H1 (cell line): ENCODE data around the gene GNLY. TPM values are rescaled to one million over a fixed set of nuclear protein-coding genes. Genes with fewer than 3 reads are reported as not detected.

Source experiments
- CTCF ChIA-PET: fragments of 300-600 bp; sonication (Branson Sonifier 250); formaldehyde crosslinking; loops from one replicate; lab custom pipeline; 2021; ENCODE audit not compliant: partially characterized antibody; lab: Charles Lee
- POLR2A ChIA-PET: fragments of 300-600 bp; sonication (Branson Sonifier 250); formaldehyde crosslinking; loops from one replicate; lab custom pipeline; 2021; ENCODE audit warnings: inconsistent platforms; ENCODE audit not compliant: partially characterized antibody; lab: Charles Lee
- DNase-seq, 2 experiments: peaks; one replicate each; pipeline versions ENCODE4 v3.0.0 to v3.0.0-alpha.2; 2010 to 2022; ENCODE audit warnings: low spot score in 2 of 2, low read depth in 1 of 2, mixed read lengths in 1 of 2
- FAIRE-seq: peaks from 2 replicates; lab custom pipeline; 2011; peaks lifted over from hg19 to GRCh38; lab: Jason Lieb, UNC
- H2AFZ ChIP-seq: 2 replicates; pipeline ENCODE4 v1.8.1; 2012; ENCODE audit warnings: low read length, inconsistent platforms
- H2AK5ac ChIP-seq: 2 replicates; pipeline ENCODE4 v1.6.1; 2013; ENCODE audit warnings: low read depth, low read length
- H2BK120ac ChIP-seq: replicated peaks from 2 replicates; pipeline ENCODE3; 2013; ENCODE audit warnings: low read depth, low read length, inconsistent platforms
- H2BK12ac ChIP-seq: 2 replicates; pipeline ENCODE4 v1.6.1; 2013; ENCODE audit warnings: low read depth, low read length
- H2BK15ac ChIP-seq: 2 replicates; pipeline ENCODE4 v1.6.1; 2013; ENCODE audit warnings: low read length
- H2BK20ac ChIP-seq: 2 replicates; pipeline ENCODE4 v1.6.1; 2013; ENCODE audit warnings: low read length
- H2BK5ac ChIP-seq: 2 replicates; pipeline ENCODE4 v1.6.1; 2013; ENCODE audit warnings: low read depth, low read length
- H3K14ac ChIP-seq: 2 replicates; pipeline ENCODE4 v1.6.1; 2013; ENCODE audit warnings: inconsistent platforms; ENCODE audit not compliant: insufficient read length
- H3K18ac ChIP-seq: 2 replicates; pipeline ENCODE4 v1.6.1; 2013; ENCODE audit warnings: low read length; ENCODE audit errors: extremely low read depth
- H3K23ac ChIP-seq: 2 replicates; pipeline ENCODE4 v1.6.1; 2013; ENCODE audit warnings: inconsistent platforms; ENCODE audit not compliant: insufficient read length
- H3K23me2 ChIP-seq: 2 replicates; pipeline ENCODE4 v1.6.1; 2013; ENCODE audit warnings: low read depth, low read length
- H3K27ac ChIP-seq: 2 replicates; pipeline ENCODE4 v1.6.1; 2011; ENCODE audit warnings: low read depth, low read length, inconsistent platforms
- H3K27me3 ChIP-seq, 4 experiments: replicated peaks in 1 of 4; 1 replicate in 1 of 4; 2 replicates in 3 of 4; pipeline versions ENCODE4 v1.6.1 to v1.8.1; 2011 to 2013; ENCODE audit warnings: low read length in 3 of 4, mild to moderate bottlenecking in 3 of 4, inconsistent platforms in 2 of 4, mixed read lengths in 2 of 4, moderate library complexity in 1 of 4; ENCODE audit not compliant: control insufficient read depth in 3 of 4, insufficient read depth in 3 of 4; ENCODE audit errors: extremely low read depth in 1 of 4
- H3K36me3 ChIP-seq, 4 experiments: 2 replicates each; pipeline versions ENCODE4 v1.6.1 to v1.8.1; 2011 to 2013; ENCODE audit warnings: mild to moderate bottlenecking in 4 of 4, low read length in 3 of 4, moderate library complexity in 2 of 4, control low read depth in 1 of 4, inconsistent platforms in 1 of 4; ENCODE audit not compliant: insufficient read depth in 4 of 4, control insufficient read depth in 2 of 4
- H3K4ac ChIP-seq: replicated peaks from 2 replicates; pipeline ENCODE3; 2013; ENCODE audit warnings: low read length, low read depth, mixed read lengths, inconsistent platforms; ENCODE audit not compliant: insufficient read length
- H3K4me1 ChIP-seq, 4 experiments: replicated peaks in 1 of 4; 1 replicate in 1 of 4; 2 replicates in 3 of 4; pipeline versions ENCODE4 v1.6.1 to v1.8.1; 2011 to 2013; ENCODE audit warnings: low read length in 3 of 4, inconsistent platforms in 2 of 4, mixed read lengths in 1 of 4; ENCODE audit not compliant: insufficient read depth in 4 of 4, control insufficient read depth in 3 of 4
- H3K4me2 ChIP-seq, 2 experiments: 2 replicates each; pipeline versions ENCODE4 v1.6.1 to v1.8.1; 2011 to 2013; ENCODE audit warnings: low read depth in 2 of 2, low read length in 2 of 2, control low read depth in 1 of 2, inconsistent platforms in 1 of 2, mild to moderate bottlenecking in 1 of 2; ENCODE audit not compliant: insufficient read depth in 1 of 2
- H3K4me3 ChIP-seq, 4 experiments: fragments of 200-600, 300-600 bp in 1 of 4; sonication (generic), shearing (Covaris generic), sonication (Bioruptor Twin) in 1 of 4; 2 replicates each; pipeline versions ENCODE4 v1.5.1 to v1.8.1; 2011 to 2016; ENCODE audit warnings: low read length in 4 of 4, low read depth in 3 of 4, control low read depth in 2 of 4, inconsistent platforms in 2 of 4, mild to moderate bottlenecking in 2 of 4, mixed read lengths in 1 of 4, moderate library complexity in 1 of 4; ENCODE audit not compliant: insufficient read depth in 2 of 4; ENCODE audit errors: extremely low read depth in 1 of 4
- H3K56ac ChIP-seq: replicated peaks from 2 replicates; pipeline ENCODE3; 2013; ENCODE audit warnings: low read depth, mild to moderate bottlenecking, mixed read lengths, low read length, inconsistent platforms; ENCODE audit not compliant: insufficient read length
- H3K79me1 ChIP-seq: 2 replicates; pipeline ENCODE4 v1.6.1; 2013; ENCODE audit warnings: low read depth, low read length, control low read depth
- H3K79me2 ChIP-seq, 2 experiments: 2 replicates each; pipeline versions ENCODE4 v1.6.1 to v1.8.1; 2012 to 2013; ENCODE audit warnings: low read length in 2 of 2, mild to moderate bottlenecking in 2 of 2, inconsistent platforms in 1 of 2; ENCODE audit not compliant: insufficient read depth in 2 of 2, control insufficient read depth in 1 of 2
- H3K9ac ChIP-seq, 4 experiments: replicated peaks in 1 of 4; 1 replicate in 1 of 4; 2 replicates in 3 of 4; pipeline versions ENCODE4 v1.6.1 to v1.8.1; 2011 to 2013; ENCODE audit warnings: low read depth in 3 of 4, low read length in 3 of 4, control low read depth in 2 of 4, mild to moderate bottlenecking in 2 of 4, moderate library complexity in 2 of 4, inconsistent platforms in 1 of 4; ENCODE audit errors: extremely low read depth in 1 of 4
- H3K9me3 ChIP-seq, 2 experiments: 2 replicates each; pipeline versions ENCODE4 v1.6.1 to v1.8.1; 2012 to 2013; ENCODE audit warnings: mild to moderate bottlenecking in 2 of 2, moderate library complexity in 2 of 2, control low read depth in 1 of 2, inconsistent platforms in 1 of 2, low read depth in 1 of 2, low read length in 1 of 2, mixed read lengths in 1 of 2; ENCODE audit not compliant: insufficient read depth in 2 of 2
- H4K20me1 ChIP-seq, 2 experiments: replicated peaks in 1 of 2; 2 replicates each; pipeline versions ENCODE3 to v1.8.1; 2011 to 2013; ENCODE audit warnings: inconsistent platforms in 2 of 2, low read length in 2 of 2, mild to moderate bottlenecking in 1 of 2; ENCODE audit not compliant: insufficient read depth in 2 of 2, control insufficient read depth in 1 of 2
- H4K5ac ChIP-seq: 2 replicates; pipeline ENCODE4 v1.6.1; 2013; ENCODE audit warnings: low read length, low read depth, mixed read lengths, inconsistent platforms; ENCODE audit not compliant: insufficient read length
- H4K8ac ChIP-seq: 2 replicates; pipeline ENCODE4 v1.8.0; 2013; ENCODE audit warnings: mild to moderate bottlenecking, moderate library complexity, low read length, inconsistent platforms; ENCODE audit not compliant: insufficient read depth; ENCODE audit errors: extremely low read depth
- H4K91ac ChIP-seq: replicated peaks from 2 replicates; pipeline ENCODE3; 2013; ENCODE audit warnings: low read length, mixed read lengths, inconsistent platforms; ENCODE audit not compliant: insufficient read length
- CBX8 ChIP-seq: fragments of 300-800, 300-1000 bp; sonication (generic); IDR thresholded peaks from 2 replicates; pipeline ENCODE4 v1.7.1; 2016; ENCODE audit warnings: low read depth, low read length, borderline replicate concordance
- CHD1 ChIP-seq: IDR thresholded peaks from 2 replicates; pipeline ENCODE4 v1.6.1; 2012; ENCODE audit warnings: low read depth, low read length, improper control_type of control experiment
- CREB1 ChIP-seq: IDR thresholded peaks from 2 replicates; pipeline ENCODE4 v1.6.1; 2012; ENCODE audit warnings: inconsistent platforms
- HDAC2 ChIP-seq, 2 experiments: fragments of 300-600 bp in 1 of 2; sonication (generic) in 1 of 2; IDR thresholded peaks; 2 replicates each; pipeline ENCODE4 v1.6.1; 2011 to 2012; ENCODE audit warnings: low read depth in 2 of 2, low read length in 2 of 2, mild to moderate bottlenecking in 2 of 2, moderate library complexity in 2 of 2, borderline replicate concordance in 1 of 2, inconsistent platforms in 1 of 2
- JUND ChIP-seq: IDR thresholded peaks from 2 replicates; pipeline ENCODE4 v1.6.1; 2011; ENCODE audit warnings: mild to moderate bottlenecking, improper control_type of control experiment, low read length
- KDM1A ChIP-seq: fragments of 200-600, 300-600 bp; sonication (generic); IDR thresholded peaks from 2 replicates; pipeline ENCODE4 v1.7.1; 2016; ENCODE audit warnings: mild to moderate bottlenecking, low read length, borderline replicate concordance
- KDM4A ChIP-seq: IDR thresholded peaks from one replicate; pipeline ENCODE4 v1.7.1; 2012; ENCODE audit warnings: low read depth, mild to moderate bottlenecking, moderate library complexity, low read length, inconsistent platforms; ENCODE audit not compliant: severe bottlenecking
- MAFK ChIP-seq: IDR thresholded peaks from 2 replicates; pipeline ENCODE4 v1.6.1; 2012; ENCODE audit warnings: low read depth, mild to moderate bottlenecking, improper control_type of control experiment, low read length
- SAP30 ChIP-seq: fragments of 300-600 bp; sonication (generic); IDR thresholded peaks from 2 replicates; pipeline ENCODE4 v1.7.1; 2012; ENCODE audit warnings: low read length, moderate library complexity, mild to moderate bottlenecking, inconsistent platforms; ENCODE audit not compliant: insufficient read depth, insufficient replicate concordance
- TAF1 ChIP-seq: IDR thresholded peaks from 2 replicates; pipeline ENCODE4 v1.6.1; 2011; ENCODE audit warnings: mild to moderate bottlenecking, low read depth, low read length
- TBP ChIP-seq: IDR thresholded peaks from 2 replicates; pipeline ENCODE4 v1.6.1; 2011; ENCODE audit warnings: low read depth, low read length, improper control_type of control experiment
- WGBS, 2 experiments: shearing (Covaris generic) in 1 of 2; methylation state at CpG; one replicate each; pipeline versions ENCODE4 v1.1.6 to v1.1.7; 2013 to 2015; ENCODE audit warnings: low lambda C conversion rate in 2 of 2, mixed read lengths in 2 of 2, inconsistent platforms in 1 of 2, low coverage in 1 of 2, missing lambda C conversion rate in 1 of 2; ENCODE audit not compliant: insufficient replicate concordance in 2 of 2, insufficient coverage in 1 of 2, insufficient read length in 1 of 2; ENCODE audit errors: extremely low coverage in 1 of 2, missing lambda C conversion rate in 1 of 2; 5-methylcytosine and 5-hydroxymethylcytosine counted together
- polyA plus RNA-seq, 7 experiments: library from polyadenylated mRNA; depleted of rRNA in 3 of 7; stranded (reverse) in 5 of 7; unstranded in 2 of 7; fragments of >200 nt in 5 of 7; fragments of 200-250 nt in 2 of 7; gene quantifications; 1 replicate in 5 of 7; 2 replicates in 1 of 7; 4 replicates in 1 of 7; pipeline versions ENCODE4 v1.2.1 to v1.2.3, GENCODE V29; 2011 to 2013; ENCODE audit warnings: missing spikeins in 2 of 7, mixed read lengths in 2 of 7
- total RNA-seq: library from RNA; stranded (reverse); fragmentation: NEBNext Ultra II Directional; extraction: Animal tissue kit (Norgen Biotek cat#: 25700); gene quantifications from 2 replicates; pipeline ENCODE4 v1.2.1, GENCODE V29; 2021

The GNLY gene
- total and polyA plus RNA-seq, 2 of the 8 experiments (the other 6 are each of a cell fraction or from before 2014, with no cell fraction given), result 0.03 TPM; not detected in 1

- H3K9ac ChIP-seq, result no peak overlapping the region
- H3K79me1 ChIP-seq, result no peaks in the 10 kb centered on the region; the same call in 1 of the 2 replicates
- no peaks in the 10 kb centered on the region for H3K79me2 ChIP-seq
- H2BK12ac ChIP-seq, result no peak overlapping the region
- H4K5ac ChIP-seq, result no peak overlapping the region
- H3K4me2 ChIP-seq, result no peak overlapping the region
- H4K8ac ChIP-seq, result no peak overlapping the region
- H3K4ac ChIP-seq, result no peak overlapping the region
- peaks cover 0 to 6% (median 0%) of the 10 kb centered on the region in 4 experiments; a peak in 1 of 7 replicates for H3K4me1 ChIP-seq
- WGBS, 2 experiments, result 97% methylated on average over 3 of the region's 3 CpGs; no CpG with 5 or more reads in 1 of the 2 experiments
- no peak overlapping the region for H2BK120ac ChIP-seq
- TF ChIP-seq KDM1A, result no peak
- TF ChIP-seq HDAC2 (IDR thresholded peaks at IDR 0.05; ENCODE audit: borderline replicate concordance in 1 of 2, low read depth in 2 of 2, low read length in 2 of 2), result no peak
- TF ChIP-seq TBP, result no peak
- no peak for TF ChIP-seq CHD1
- no peak for TF ChIP-seq TAF1
- TF ChIP-seq CBX8, result no peak
- TF ChIP-seq JUND, result no peak
- TF ChIP-seq CREB1, result no peak
- TF ChIP-seq KDM4A, result no peak
- TF ChIP-seq MAFK, result no peak
- TF ChIP-seq SAP30, result no peak
- TF ChIP-seq, all 59 proteins: peak for 0
- Histone ChIP-seq H3K14ac (no peak overlapping the region), H4K91ac (no peak overlapping the region), H4K20me1 (peaks cover 0 to 3% of the 10 kb centered on the region in 2 experiments), H3K4me3 (no peak overlapping the region), H3K36me3 (peaks cover 3 to 24% (median 9%) of the 10 kb centered on the region in 4 experiments; a peak in 6 of 8 replicates), H3K23me2 (no peaks in the 10 kb centered on the region), H3K23ac (no peak overlapping the region), H3K9me3 (no peaks in the 10 kb centered on the region), H3K56ac (no peak overlapping the region), H3K27me3 (no peaks in the 10 kb centered on the region), H3K18ac (no peak overlapping the region), H2BK20ac (no peak overlapping the region), H2BK5ac (no peak overlapping the region), H2AFZ (no peak overlapping the region), H2AK5ac (no peak overlapping the region), H3K27ac (no peak overlapping the region), H2BK15ac (no peak overlapping the region)
- FAIRE-seq (no peak), DNase-seq (no peak)
- ChIA-PET POLR2A (interaction anchor here (1.2 to 1.7 kb wide), 2 partner anchors 10 to 39 kb away, joined by 3 to 5 read pairs; no protein-coding TSS in a partner anchor), CTCF (interaction anchor here (2.0 kb wide), 1 partner anchor 19 kb away, joined by 7 read pairs; no protein-coding TSS in a partner anchor)
These were observed 37.7 kb upstream of the GNLY start for GRCh38 chr2:85656468-85656867.
